Stimulated activated CD4-positive, alpha-beta T cell treated with anti-CD3 and anti-CD28 coated beads, Interleukin-15, amount 100 ng/mL, for 24 hours (primary cell): ENCODE results near the gene PDGFD.

Source experiments
- DNase-seq: peaks from one replicate; pipeline ENCODE4 v3.0.0-alpha.2; 2020

Gene PDGFD

DNA sequence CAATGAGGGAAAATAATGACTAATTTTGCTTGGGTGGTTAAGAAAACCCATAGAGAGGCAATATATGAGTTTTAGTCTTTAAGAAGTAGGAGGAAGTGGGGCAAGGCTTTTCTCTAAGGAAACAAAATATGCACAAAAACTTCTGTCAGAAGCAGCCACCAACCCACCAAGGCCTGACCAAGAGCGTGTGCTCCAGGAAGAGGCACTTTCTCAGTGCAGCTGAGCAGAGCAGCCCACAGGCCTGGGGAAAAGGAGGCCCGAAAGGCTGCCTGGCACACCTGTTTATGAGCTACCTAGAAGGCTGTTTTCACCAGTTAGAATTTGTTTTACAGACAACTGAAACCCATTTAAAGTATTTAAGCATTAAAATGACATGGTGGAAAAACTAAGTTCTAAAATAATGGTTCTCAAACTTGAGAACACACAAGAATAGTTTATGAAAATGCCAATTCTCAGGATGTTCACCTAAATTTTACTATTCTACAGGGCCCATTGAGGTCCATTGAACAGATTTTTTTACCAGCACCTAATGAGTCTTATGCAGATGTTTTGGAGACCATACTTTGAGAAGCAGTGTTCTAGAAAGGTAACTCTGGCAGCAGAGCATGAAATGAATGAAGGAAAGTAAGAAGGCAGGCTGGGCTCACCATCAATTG is 288.0 kb downstream of the PDGFD start:
- DNase-seq: no peak

GRCh38 chr11:103872748-103873147 is 291.2 kb downstream of the PDGFD start:
- no peak for DNase-seq

- no peak for DNase-seq
These were observed 291.9 kb downstream of the PDGFD start for GRCh38 chr11:103871923-103872551.

DNA sequence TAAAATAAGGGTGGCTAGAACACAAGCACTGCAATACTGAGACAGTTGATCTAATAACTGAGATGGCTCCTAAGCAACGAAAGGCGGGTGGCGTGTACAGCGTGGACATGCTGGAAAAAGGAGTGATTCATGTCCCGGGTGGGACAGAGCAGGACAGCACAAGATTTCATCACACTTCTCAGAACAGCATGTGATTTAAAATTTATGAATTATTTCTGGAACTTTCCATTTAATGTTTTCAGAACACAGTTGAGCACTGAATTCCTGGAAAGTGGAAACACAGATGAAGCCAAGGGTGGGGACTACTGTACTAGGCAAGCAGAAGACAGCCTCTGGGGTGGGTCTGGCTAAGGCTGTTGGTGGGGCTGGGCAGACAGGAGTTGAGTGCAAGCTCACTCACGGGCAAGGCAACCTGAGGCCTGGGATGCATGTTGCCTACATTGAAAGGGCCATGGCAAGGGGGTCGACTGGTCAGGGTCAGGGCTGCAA is 293.1 kb downstream of the PDGFD start:
- no peak for DNase-seq

DNA sequence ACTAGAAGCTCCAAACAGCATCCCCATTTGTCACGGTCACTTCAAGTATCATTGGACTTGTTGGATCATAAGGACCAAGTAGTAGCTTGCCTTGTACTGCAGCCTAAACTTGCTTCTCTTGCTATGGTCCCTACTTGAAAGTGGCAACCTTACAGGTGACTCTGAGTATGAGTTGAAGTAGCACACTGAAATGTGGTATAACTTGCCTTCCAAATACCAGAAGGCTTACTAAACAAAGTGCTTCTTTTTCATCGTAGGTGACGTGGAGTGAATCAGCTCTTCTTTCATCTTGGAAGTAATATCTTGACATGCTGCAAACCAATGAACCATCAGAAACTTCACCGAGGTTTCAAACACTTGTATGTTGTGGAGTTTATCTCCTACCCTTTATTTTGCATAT is 296.5 kb downstream of the PDGFD start:
- no peak for DNase-seq

DNA sequence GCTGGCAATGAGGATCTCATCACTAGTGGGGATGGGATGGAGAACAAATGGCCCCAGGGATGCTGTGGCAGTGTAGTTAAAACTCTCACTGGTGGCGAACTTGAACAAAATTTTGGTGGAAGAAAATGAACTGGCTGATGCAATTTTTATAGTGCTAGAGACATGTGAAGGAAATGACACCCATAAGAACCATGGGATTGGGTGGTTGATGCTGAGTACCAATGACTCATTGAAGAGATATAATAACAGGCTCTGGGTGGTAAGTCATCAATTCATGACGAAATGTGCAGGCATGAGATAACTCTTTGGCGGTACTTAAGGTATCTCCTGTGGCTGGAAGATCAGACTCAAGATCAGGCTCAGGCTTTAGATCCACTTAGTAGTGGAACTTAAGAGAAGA is 300.4 kb downstream of the PDGFD start:
- no peak for DNase-seq

GRCh38 chr11:103862802-103863174 is 301.2 kb downstream of the PDGFD start:
- DNase-seq: no peak

DNA sequence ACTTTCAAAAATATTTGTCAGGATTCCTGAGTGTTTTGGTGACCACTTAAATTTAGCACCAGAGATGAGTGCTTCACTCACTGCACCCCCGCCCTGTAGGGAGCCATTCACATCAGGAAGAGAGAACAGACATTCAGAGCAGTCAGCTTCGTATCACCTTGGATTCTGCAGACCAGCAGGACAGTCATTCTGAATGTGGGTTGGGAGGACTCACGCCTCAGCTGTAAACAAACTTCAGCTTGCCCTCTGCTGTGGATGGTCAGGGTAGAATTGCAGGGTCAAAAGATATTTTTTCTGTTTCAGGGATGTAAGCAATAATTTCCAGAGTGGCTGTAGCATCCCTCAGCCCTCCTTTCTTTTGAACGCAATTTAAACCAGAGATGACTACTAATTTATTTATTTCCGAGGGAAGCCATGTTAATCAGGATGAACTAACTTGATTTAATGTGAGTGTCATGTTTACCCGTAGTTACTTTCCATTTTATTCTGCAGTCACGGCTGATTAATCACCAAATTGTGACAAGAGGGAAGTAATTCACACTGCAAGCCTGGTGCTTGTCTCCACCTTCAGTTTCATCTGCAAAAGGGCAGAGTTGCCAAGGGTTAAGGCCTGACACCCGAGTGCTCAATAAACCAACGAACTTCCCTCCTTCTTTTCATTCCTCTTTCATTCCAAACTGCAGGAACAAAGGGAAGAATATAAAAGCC is 301.7 kb downstream of the PDGFD start:
- DNase-seq: no peak
